Measurements from ENCODE around the gene SP140L. TPM values are rescaled to one million over a fixed set of nuclear protein-coding genes. Genes with fewer than 3 reads are reported as not detected.
A peak's percentile ranks its signal among the peaks of the same experiment; 100 is the strongest.

The SP140L gene
- total RNA-seq, 1 donor from 2014 or later = 7.9 TPM

- TF ChIP-seq CTCF (IDR thresholded peaks at IDR 0.05; ENCODE audit: insufficient read depth, low read length, poor library complexity, severe bottlenecking) = no peak
- H3K27me3 ChIP-seq (ENCODE audit: control insufficient read depth, insufficient read depth, low read length) = no peaks in the 10 kb centered on the region
- DNase-seq (ENCODE audit: low read depth) = no peak
- H3K36me3 ChIP-seq (ENCODE audit: control insufficient read depth, insufficient read depth, low read length) = no peaks in the 10 kb centered on the region
- H3K4me3 ChIP-seq (ENCODE audit: low read depth, low read length) = peak overlapping the region; percentile 67
These were observed 85.3 kb downstream of the SP140L start for GRCh38 chr2:230412371-230412711.

- TF ChIP-seq CTCF (IDR thresholded peaks at IDR 0.05; ENCODE audit: insufficient read depth, low read length, poor library complexity, severe bottlenecking) = no peak
- Histone ChIP-seq H3K27me3 (ENCODE audit: control insufficient read depth, insufficient read depth, low read length) (no peaks in the 10 kb centered on the region), H3K36me3 (ENCODE audit: control insufficient read depth, insufficient read depth, low read length) (no peaks in the 10 kb centered on the region), H3K4me3 (ENCODE audit: low read depth, low read length) (no peak overlapping the region)
- no peak for DNase-seq (ENCODE audit: low read depth)
These were observed 85.9 kb downstream of the SP140L start for GRCh38 chr2:230412846-230413245.

GRCh38 chr2:230413479-230413878, 86.5 kb downstream of the SP140L start:
- no peaks in the 10 kb centered on the region for H3K36me3 ChIP-seq (ENCODE audit: control insufficient read depth, insufficient read depth, low read length)
- no peaks in the 10 kb centered on the region for H3K27me3 ChIP-seq (ENCODE audit: control insufficient read depth, insufficient read depth, low read length)
- DNase-seq (ENCODE audit: low read depth) = no peak
- no peak for TF ChIP-seq CTCF (IDR thresholded peaks at IDR 0.05; ENCODE audit: insufficient read depth, low read length, poor library complexity, severe bottlenecking)
- H3K4me3 ChIP-seq (ENCODE audit: low read depth, low read length) = no peak overlapping the region

GRCh38 chr2:230414302-230414701, 87.3 kb downstream of the SP140L start:
- no peak for TF ChIP-seq CTCF (IDR thresholded peaks at IDR 0.05; ENCODE audit: insufficient read depth, low read length, poor library complexity, severe bottlenecking)
- H3K36me3 ChIP-seq (ENCODE audit: control insufficient read depth, insufficient read depth, low read length) = no peaks in the 10 kb centered on the region
- H3K27me3 ChIP-seq (ENCODE audit: control insufficient read depth, insufficient read depth, low read length) = no peaks in the 10 kb centered on the region
- DNase-seq (ENCODE audit: low read depth) = no peak
- no peak overlapping the region for H3K4me3 ChIP-seq (ENCODE audit: low read depth, low read length)

- H3K36me3 ChIP-seq (ENCODE audit: control insufficient read depth, insufficient read depth, low read length) = no peaks in the 10 kb centered on the region
- H3K27me3 ChIP-seq (ENCODE audit: control insufficient read depth, insufficient read depth, low read length) = no peaks in the 10 kb centered on the region
- TF ChIP-seq CTCF (IDR thresholded peaks at IDR 0.05; ENCODE audit: insufficient read depth, low read length, poor library complexity, severe bottlenecking) = no peak
- H3K4me3 ChIP-seq (ENCODE audit: low read depth, low read length) = peak within 1 kb of the TSS; percentile 63
- peak; percentile 54 for DNase-seq (ENCODE audit: low read depth)
These were observed 89.2 kb downstream of the SP140L start, which contains the start of gene SP100 for GRCh38 chr2:230416061-230416721. Gene SP100 (plus strand): TSS chr2:230416201. CDS start chr2:230416297, 96 bp downstream.

- Histone ChIP-seq H3K36me3 (ENCODE audit: control insufficient read depth, insufficient read depth, low read length) (no peaks in the 10 kb centered on the region), H3K4me3 (ENCODE audit: low read depth, low read length) (peak overlapping the region; percentile 3), H3K27me3 (ENCODE audit: control insufficient read depth, insufficient read depth, low read length) (no peaks in the 10 kb centered on the region)
- no peak for TF ChIP-seq CTCF (IDR thresholded peaks at IDR 0.05; ENCODE audit: insufficient read depth, low read length, poor library complexity, severe bottlenecking)
- no peak for DNase-seq (ENCODE audit: low read depth)
These were observed 90.4 kb downstream of the SP140L start for GRCh38 chr2:230417436-230417835.

Measured in kidney epithelial cell (primary cell).